Kidney (tissue), 14 donors: Measurements from ENCODE around the gene SPOCK1. TPM values are rescaled to one million over a fixed set of nuclear protein-coding genes. Genes with fewer than 3 reads are reported as not detected.

Experiments
- DNase-seq, 5 donors: peaks; one replicate each; pipeline ENCODE4 v3.0.0-alpha.2; 2013 to 2020
- FAIRE-seq: peaks from 2 replicates; lab custom pipeline; 2012; peaks lifted over from hg19 to GRCh38; lab: Jason Lieb, UNC
- H3K27ac ChIP-seq, 2 donors: one replicate each; pipeline ENCODE4 v1.7.0; 2013; ENCODE audit warnings: low read depth in 2 of 2, low read length in 2 of 2, inconsistent platforms in 1 of 2
- H3K27me3 ChIP-seq: one replicate; pipeline ENCODE4 v1.7.1; 2013; ENCODE audit warnings: low read length, inconsistent platforms; ENCODE audit not compliant: control insufficient read depth, insufficient read depth
- H3K36me3 ChIP-seq, 3 donors: one replicate each; pipeline versions ENCODE4 v1.7.0 to v1.7.1; 2013; ENCODE audit warnings: low read length in 3 of 3, control low read depth in 1 of 3, inconsistent platforms in 1 of 3; ENCODE audit not compliant: insufficient read depth in 3 of 3, control insufficient read depth in 2 of 3
- H3K4me1 ChIP-seq, 3 donors: one replicate each; pipeline versions ENCODE4 v1.7.0 to v1.7.1; 2013; ENCODE audit warnings: low read length in 3 of 3, inconsistent platforms in 1 of 3, low read depth in 1 of 3; ENCODE audit not compliant: control insufficient read depth in 2 of 3, insufficient read depth in 2 of 3
- H3K4me3 ChIP-seq, 3 donors: one replicate each; pipeline versions ENCODE4 v1.7.0 to v1.8.1; 2013; ENCODE audit warnings: low read length in 3 of 3, control low read depth in 1 of 3, inconsistent platforms in 1 of 3
- H3K9ac ChIP-seq, 3 donors: one replicate each; pipeline versions ENCODE4 v1.7.0 to v1.7.1; 2013; ENCODE audit warnings: low read length in 3 of 3, control low read depth in 1 of 3, inconsistent platforms in 1 of 3
- H3K9me3 ChIP-seq, 3 donors: one replicate each; pipeline versions ENCODE4 v1.7.0 to v1.7.1; 2013; ENCODE audit warnings: low read length in 3 of 3, control low read depth in 1 of 3, inconsistent platforms in 1 of 3; ENCODE audit not compliant: control insufficient read depth in 2 of 3, insufficient read depth in 1 of 3
- CTCF ChIP-seq: IDR thresholded peaks from 3 replicates; pipeline ENCODE4 v1.5.1; 2012; ENCODE audit warnings: mild to moderate bottlenecking, moderate library complexity, borderline replicate concordance; ENCODE audit not compliant: insufficient read depth; ENCODE audit errors: extremely low read depth
- intact Hi-C: fragments of 100-400 bp; cut with DNase I; formaldehyde crosslinking; loops from one replicate; pipeline ENCODE4 v1.11.1; 2022
- polyA plus RNA-seq: library from polyadenylated mRNA; stranded (reverse); fragments of 350-450 nt; fragmentation: Illumina TruSeq; extraction: RNeasy Lipid Tissue Mini Kit (QIAGEN cat#74804); gene quantifications from one replicate; pipeline ENCODE4 v1.2.3, GENCODE V29; 2014; ENCODE audit warnings: low read depth, low replicate concordance; ENCODE audit not compliant: insufficient read depth
- total RNA-seq: library from RNA; stranded (reverse); fragmentation: NEBNext Ultra II Directional; extraction: Animal tissue kit (Norgen Biotek cat#: 25700); gene quantifications from one replicate; pipeline ENCODE4 v1.2.1, GENCODE V29; 2021
- donor health status: control.
- donor health status: control.
- donor health status: control.
- donor health status: control.
- donor health status: control.
- donor health status: DM: yes; HTN: yes; CAD: no.
- donor health status: Normal renal cell carcinoma (clear cell type).

The SPOCK1 gene
- total and polyA plus RNA-seq, 2 donors from 2014 or later: 15.7 to 32.8 TPM

- intact Hi-C loops: no loop called here
- Histone ChIP-seq H3K27ac (no peak overlapping the region), H3K9ac (no peak overlapping the region), H3K9me3 (no peaks in the 10 kb centered on the region), H3K4me1 (no peaks in the 10 kb centered on the region), H3K36me3 (no peaks in the 10 kb centered on the region), H3K4me3 (no peak overlapping the region), H3K27me3 (no peaks in the 10 kb centered on the region)
- TF ChIP-seq CTCF: no peak
- no peak for FAIRE-seq
- DNase-seq: no peak
Observed at GRCh38 chr5:137341831-137342230, 157.3 kb downstream of the SPOCK1 start.

- no peak for TF ChIP-seq CTCF
- Histone ChIP-seq H3K4me3 (no peak overlapping the region), H3K36me3 (no peaks in the 10 kb centered on the region), H3K9ac (no peak overlapping the region), H3K27me3 (no peaks in the 10 kb centered on the region), H3K4me1 (peaks cover 0 to 6% (median 0%) of the 10 kb centered on the region in 3 donors), H3K27ac (no peak overlapping the region), H3K9me3 (no peaks in the 10 kb centered on the region)
- DNase-seq (no peak), FAIRE-seq (no peak)
- intact Hi-C loops: no loop called here
Observed at GRCh38 chr5:137340881-137341280, 158.2 kb downstream of the SPOCK1 start.

GRCh38 chr5:137336565-137337120 is 162.5 kb downstream of the SPOCK1 start:
- intact Hi-C loops: no loop called here
- no peaks in the 10 kb centered on the region for H3K9me3 ChIP-seq
- TF ChIP-seq CTCF: no peak
- H3K4me3 ChIP-seq: no peak overlapping the region
- H3K27ac ChIP-seq: no peak overlapping the region
- H3K36me3 ChIP-seq: no peaks in the 10 kb centered on the region
- no peak overlapping the region for H3K9ac ChIP-seq
- peaks cover 0 to 6% (median 0%) of the 10 kb centered on the region in 3 donors for H3K4me1 ChIP-seq
- DNase-seq (no peak), FAIRE-seq (no peak)
- no peaks in the 10 kb centered on the region for H3K27me3 ChIP-seq

DNA sequence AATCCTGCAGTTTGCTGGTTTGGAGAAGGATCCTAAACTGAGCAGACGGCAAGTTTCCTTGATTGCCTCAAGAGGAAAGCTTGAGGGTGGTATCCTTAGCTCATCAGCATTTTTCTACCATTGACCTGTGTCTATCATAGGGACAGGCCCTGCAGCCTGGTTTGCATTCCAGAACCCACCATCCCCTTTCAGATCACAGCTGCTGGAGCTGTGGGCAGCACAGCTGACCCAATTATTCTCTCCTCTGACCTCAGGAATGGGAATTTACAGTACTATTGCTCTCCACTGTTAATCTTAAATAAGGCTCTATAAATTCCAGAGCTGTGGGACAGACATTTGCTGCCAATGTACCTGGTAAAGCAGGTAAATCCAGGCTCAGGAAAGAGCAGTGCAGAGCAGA is 163.0 kb downstream of the SPOCK1 start:
- intact Hi-C loops: no loop called here
- no peak overlapping the region for H3K9ac ChIP-seq
- H3K4me1 ChIP-seq: peaks cover 0 to 6% (median 0%) of the 10 kb centered on the region in 3 donors
- no peak overlapping the region for H3K4me3 ChIP-seq
- TF ChIP-seq CTCF: no peak
- H3K9me3 ChIP-seq: no peaks in the 10 kb centered on the region
- no peak for FAIRE-seq
- no peaks in the 10 kb centered on the region for H3K27me3 ChIP-seq
- H3K36me3 ChIP-seq: no peaks in the 10 kb centered on the region
- DNase-seq: no peak
- H3K27ac ChIP-seq: no peak overlapping the region
